ENCODE measurements around the gene PTPRM. TPM values are rescaled to one million over a fixed set of nuclear protein-coding genes. Genes with fewer than 3 reads are reported as not detected.

Gene PTPRM
- total and polyA plus RNA-seq, 12 donors, result 31.7 to 116 (median 61.2) TPM

- no peak overlapping the region for H3K27ac ChIP-seq
- intact Hi-C loops (cut with DNase I), result no loop called here
- H3K4me3 ChIP-seq, result no peak overlapping the region
- H3K36me3 ChIP-seq (replicated peaks in 1 of 2), result no peaks in the 10 kb centered on the region
- H3K4me1 ChIP-seq (replicated peaks in 1 of 2), result peaks cover 0 to 5% of the 10 kb centered on the region in 2 donors
- no peaks in the 10 kb centered on the region for H3K27me3 ChIP-seq
- H3K9me3 ChIP-seq (replicated peaks in 1 of 3), result no peaks in the 10 kb centered on the region
- WGBS, 4 donors, result 92 to 99% (median 97%) methylated on average over 8 of the region's 8 CpGs
- no peak for DNase-seq
- TF ChIP-seq POLR2A (IDR thresholded peaks at IDR 0.05) (no peak), CTCF (IDR thresholded peaks at IDR 0.05) (no peak)
Measured at GRCh38 chr18:7979714-7980113, 412.6 kb downstream of the PTPRM start.

- intact Hi-C loops (cut with DNase I), result no loop called here
- DNase-seq, result no peak
- Histone ChIP-seq H3K27ac (no peak overlapping the region), H3K27me3 (no peaks in the 10 kb centered on the region), H3K4me3 (no peak overlapping the region), H3K9me3 (replicated peaks in 1 of 3) (no peaks in the 10 kb centered on the region), H3K4me1 (replicated peaks in 1 of 2) (peaks cover 0 to under 1% of the 10 kb centered on the region in 2 donors), H3K36me3 (replicated peaks in 1 of 2) (no peaks in the 10 kb centered on the region)
- 96 to 97% (median 97%) methylated on average over 3 of the region's 3 CpGs for WGBS, 4 donors
- TF ChIP-seq CTCF (IDR thresholded peaks at IDR 0.05) (no peak), POLR2A (IDR thresholded peaks at IDR 0.05) (no peak)
Measured at GRCh38 chr18:7980136-7980535, 413.0 kb downstream of the PTPRM start.

GRCh38 chr18:7980656-7981055, 413.5 kb downstream of the PTPRM start:
- Histone ChIP-seq H3K27ac (no peak overlapping the region), H3K9me3 (replicated peaks in 1 of 3) (no peaks in the 10 kb centered on the region), H3K4me1 (replicated peaks in 1 of 2) (no peaks in the 10 kb centered on the region), H3K36me3 (replicated peaks in 1 of 2) (no peaks in the 10 kb centered on the region), H3K4me3 (no peak overlapping the region), H3K27me3 (no peaks in the 10 kb centered on the region)
- no peak for DNase-seq
- WGBS, 4 donors, result 86 to 92% (median 88%) methylated on average over 4 of the region's 4 CpGs
- intact Hi-C loops (cut with DNase I), result no loop called here
- TF ChIP-seq POLR2A (IDR thresholded peaks at IDR 0.05) (no peak), CTCF (IDR thresholded peaks at IDR 0.05) (no peak)

GRCh38 chr18:7982216-7982615, 415.1 kb downstream of the PTPRM start:
- intact Hi-C loops (cut with DNase I), result no loop called here

More at GRCh38 chr18:7982216-7982615, 415.1 kb downstream of the PTPRM start:
- Histone ChIP-seq H3K36me3 (replicated peaks in 1 of 2) (no peaks in the 10 kb centered on the region), H3K9me3 (replicated peaks in 1 of 3) (no peaks in the 10 kb centered on the region), H3K27ac (no peak overlapping the region), H3K27me3 (no peaks in the 10 kb centered on the region), H3K4me3 (no peak overlapping the region), H3K4me1 (replicated peaks in 1 of 2) (no peaks in the 10 kb centered on the region)
- no peak for DNase-seq
- TF ChIP-seq CTCF (IDR thresholded peaks at IDR 0.05), result no peak
- TF ChIP-seq POLR2A (IDR thresholded peaks at IDR 0.05), result no peak
